ENCODE measurements around the gene BTBD2. TPM values are rescaled to one million over a fixed set of nuclear protein-coding genes. Genes with fewer than 3 reads are reported as not detected.

BTBD2 gene
- total RNA-seq, 1 experiment from 2014 or later: 110 TPM

DNA sequence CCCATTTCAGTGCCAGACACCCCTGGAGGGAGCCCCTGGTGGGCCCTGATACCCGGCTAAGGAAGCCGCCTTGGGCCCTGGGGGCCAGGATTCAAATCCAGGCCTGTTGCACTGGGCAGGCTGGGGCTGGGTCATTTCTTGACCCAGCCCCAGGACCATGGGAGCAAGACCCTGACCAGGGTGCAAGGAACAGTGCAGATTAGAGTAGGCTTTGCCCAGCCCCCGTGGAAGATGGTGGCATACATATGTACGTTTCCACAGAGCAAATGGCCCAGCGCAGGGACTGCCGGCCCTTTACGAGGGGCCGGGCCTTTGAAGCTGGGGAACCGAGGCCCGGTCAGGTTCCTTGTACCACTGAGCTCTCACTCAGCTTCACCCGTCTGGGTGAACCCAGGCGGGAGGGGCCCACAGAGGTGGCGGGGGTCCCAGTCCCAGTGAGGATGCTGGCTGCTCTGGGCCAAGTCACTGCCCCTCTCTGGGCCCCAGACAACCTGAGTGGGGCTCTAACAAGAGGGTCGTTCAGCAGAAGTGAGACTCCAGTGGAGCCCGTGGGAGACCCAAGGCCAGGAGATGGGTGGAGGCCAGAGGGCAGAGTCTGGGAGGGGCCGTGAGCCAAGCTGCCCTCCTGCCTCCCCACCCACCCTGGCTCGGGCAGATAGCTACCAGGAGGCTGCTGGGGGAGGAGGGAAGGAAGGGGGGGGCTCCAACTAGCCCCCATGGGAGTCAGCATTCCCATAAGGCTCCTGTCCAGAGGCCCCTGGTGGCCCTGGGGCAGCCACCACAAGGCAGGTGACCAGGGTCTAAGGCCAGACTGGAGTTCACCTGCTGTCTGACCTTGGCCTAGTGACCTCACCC, 32.8 kb upstream of the BTBD2 start:
- Histone ChIP-seq H3K23ac (ENCODE audit: insufficient read length, low read depth, low read length) (no peak overlapping the region), H2BK120ac (ENCODE audit: low read depth, low read length, poor library complexity, severe bottlenecking) (no peak overlapping the region), H3K79me1 (ENCODE audit: insufficient read depth, low read depth, low read length, poor library complexity, severe bottlenecking) (peaks cover 3% of the 10 kb centered on the region), H3K18ac (ENCODE audit: insufficient read length, low read depth, low read length) (no peak overlapping the region), H3K14ac (ENCODE audit: insufficient read depth, low read length) (no peak overlapping the region), H4K5ac (ENCODE audit: insufficient read length, low read depth, low read length) (no peak overlapping the region), H3K4me2 (ENCODE audit: insufficient read depth, insufficient read length, low read length) (no peak overlapping the region), H3K4me1 (ENCODE audit: insufficient read depth, low read length) (no peaks in the 10 kb centered on the region), H4K91ac (ENCODE audit: insufficient read length, low read depth, low read length) (no peak overlapping the region), H3K27me3 (ENCODE audit: insufficient read depth, low read length) (no peaks in the 10 kb centered on the region), H2AFZ (ENCODE audit: low read length) (no peak overlapping the region), H3K9ac (ENCODE audit: extremely low read depth, insufficient read length, low read length) (no peak overlapping the region), H3T11ph (ENCODE audit: low read length) (no peak overlapping the region), H2BK20ac (ENCODE audit: low read depth, low read length, poor library complexity, severe bottlenecking) (no peak overlapping the region), H3K56ac (ENCODE audit: insufficient read length, low read depth, low read length) (no peak overlapping the region), H3K23me2 (ENCODE audit: insufficient read length, low read depth, low read length, poor library complexity, severe bottlenecking) (peaks cover 9% of the 10 kb centered on the region), H4K20me1 (ENCODE audit: control insufficient read depth, insufficient read depth, insufficient read length) (peaks cover 2% of the 10 kb centered on the region), H3K27ac (ENCODE audit: insufficient read length, low read depth, low read length) (no peak overlapping the region), H3K9me3 (ENCODE audit: control insufficient read depth, low read depth, low read length) (no peaks in the 10 kb centered on the region), H3K4ac (ENCODE audit: low read depth, low read length) (no peak overlapping the region), H2BK15ac (ENCODE audit: low read depth, low read length) (no peak overlapping the region), H3K79me2 (ENCODE audit: insufficient read depth, low read length) (peaks cover 11% of the 10 kb centered on the region; the same call in 1 of the 2 replicates), H2BK5ac (ENCODE audit: insufficient read length, low read length) (no peak overlapping the region), H2AK5ac (ENCODE audit: insufficient read length, low read length) (no peak overlapping the region), H4K8ac (replicated peaks; ENCODE audit: insufficient read length, low read depth, low read length) (no peak overlapping the region), H2BK12ac (ENCODE audit: insufficient read length, low read depth, low read length) (no peak overlapping the region)
- Mint-ChIP-seq H3K27me3 (ENCODE audit: low read depth) (no peaks in the 10 kb centered on the region), H3K4me3 (0 out of 5 replicates have a peak overlapping the region, but pooled peaks of 1 of the 2 experiments have one; percentile 72), H3K4me1 (peaks cover 6 to 8% of the 10 kb centered on the region in 2 experiments), H3K36me3 (ENCODE audit: insufficient read depth in 1 of 3, low read depth in 3 of 3) (peaks cover 3 to 7% (median 7%) of the 10 kb centered on the region in 3 experiments; a peak in 5 of 7 replicates), H3K27ac (no peak overlapping the region), H3K9me3 (no peaks in the 10 kb centered on the region)
- TF ChIP-seq, protein P1, sequence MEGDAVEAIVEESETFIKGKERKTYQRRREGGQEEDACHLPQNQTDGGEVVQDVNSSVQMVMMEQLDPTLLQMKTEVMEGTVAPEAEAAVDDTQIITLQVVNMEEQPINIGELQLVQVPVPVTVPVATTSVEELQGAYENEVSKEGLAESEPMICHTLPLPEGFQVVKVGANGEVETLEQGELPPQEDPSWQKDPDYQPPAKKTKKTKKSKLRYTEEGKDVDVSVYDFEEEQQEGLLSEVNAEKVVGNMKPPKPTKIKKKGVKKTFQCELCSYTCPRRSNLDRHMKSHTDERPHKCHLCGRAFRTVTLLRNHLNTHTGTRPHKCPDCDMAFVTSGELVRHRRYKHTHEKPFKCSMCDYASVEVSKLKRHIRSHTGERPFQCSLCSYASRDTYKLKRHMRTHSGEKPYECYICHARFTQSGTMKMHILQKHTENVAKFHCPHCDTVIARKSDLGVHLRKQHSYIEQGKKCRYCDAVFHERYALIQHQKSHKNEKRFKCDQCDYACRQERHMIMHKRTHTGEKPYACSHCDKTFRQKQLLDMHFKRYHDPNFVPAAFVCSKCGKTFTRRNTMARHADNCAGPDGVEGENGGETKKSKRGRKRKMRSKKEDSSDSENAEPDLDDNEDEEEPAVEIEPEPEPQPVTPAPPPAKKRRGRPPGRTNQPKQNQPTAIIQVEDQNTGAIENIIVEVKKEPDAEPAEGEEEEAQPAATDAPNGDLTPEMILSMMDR (conservative IDR thresholded peaks at IDR 0.05): no peak
- DNase-seq: peak; percentile 22
- no CpG with 5 or more reads among the region's 17 CpGs for WGBS (ENCODE audit: extremely low coverage, insufficient read length, low lambda C conversion rate)
